DND-41 (cell line): ENCODE measurements around the gene LIN54.
A peak's percentile ranks its signal among the peaks of the same experiment; 100 is the strongest.

Experiments used
- ATAC-seq: fragments of 200-7000 bp; cut with Tn5 transposase; 3 replicates; pipeline ENCODE4 v1.9.1; 2021; ENCODE audit warnings: low read depth; ENCODE audit not compliant: insufficient read depth
- DNase-seq: peaks from one replicate; pipeline ENCODE4 v3.0.0-alpha.2; 2020
- H2AFZ ChIP-seq: 2 replicates; pipeline ENCODE4 v1.6.0; 2012; ENCODE audit warnings: low read depth, low read length
- H3K27ac ChIP-seq: 2 replicates; pipeline ENCODE4 v1.5.1; 2012; ENCODE audit warnings: low read length, inconsistent platforms
- H3K27me3 ChIP-seq: fragments of 200-600 bp; sonication (generic); 2 replicates; pipeline ENCODE4 v1.6.0; 2012; ENCODE audit warnings: low read length, mild to moderate bottlenecking, inconsistent platforms; ENCODE audit not compliant: insufficient read depth, poor library complexity
- H3K36me3 ChIP-seq: 2 replicates; pipeline ENCODE4 v1.5.1; 2012; ENCODE audit warnings: low read length, inconsistent platforms; ENCODE audit not compliant: insufficient read depth
- H3K4me1 ChIP-seq: 2 replicates; pipeline ENCODE4 v1.5.1; 2012; ENCODE audit warnings: mild to moderate bottlenecking, low read length; ENCODE audit not compliant: insufficient read depth
- H3K4me2 ChIP-seq: 2 replicates; pipeline ENCODE4 v1.6.0; 2012; ENCODE audit warnings: mild to moderate bottlenecking, moderate library complexity, low read length, inconsistent platforms; ENCODE audit not compliant: insufficient read depth
- H3K4me3 ChIP-seq, 2 experiments: fragments of 200-600 bp in 1 of 2; shearing (Covaris generic) in 1 of 2; 2 replicates each; pipeline ENCODE4 v1.5.1; 2012 to 2016; ENCODE audit warnings: inconsistent platforms in 2 of 2, low read length in 2 of 2, mild to moderate bottlenecking in 2 of 2, low read depth in 1 of 2, moderate library complexity in 1 of 2
- H3K79me2 ChIP-seq: 2 replicates; pipeline ENCODE4 v1.6.0; 2012; ENCODE audit warnings: low read length, inconsistent platforms; ENCODE audit not compliant: insufficient read depth
- H3K9ac ChIP-seq: 2 replicates; pipeline ENCODE4 v1.6.0; 2012; ENCODE audit warnings: low read depth, mild to moderate bottlenecking, inconsistent platforms, low read length, moderate library complexity
- H3K9me3 ChIP-seq: 2 replicates; pipeline ENCODE4 v1.5.1; 2012; ENCODE audit warnings: low read length, moderate library complexity, mild to moderate bottlenecking, inconsistent platforms; ENCODE audit not compliant: insufficient read depth, severe bottlenecking
- H4K20me1 ChIP-seq: 2 replicates; pipeline ENCODE4 v1.6.0; 2012; ENCODE audit warnings: low read length; ENCODE audit not compliant: insufficient read depth
- CTCF ChIP-seq: IDR thresholded peaks from 2 replicates; pipeline ENCODE4 v1.5.1; 2012; ENCODE audit warnings: borderline replicate concordance, low read length, moderate library complexity, mild to moderate bottlenecking; ENCODE audit not compliant: poor library complexity, severe bottlenecking; ENCODE audit errors: extremely low read depth
- EZH2 ChIP-seq: IDR thresholded peaks from 3 replicates; pipeline ENCODE4 v1.6.1; 2012; ENCODE audit warnings: borderline replicate concordance, low read depth, mild to moderate bottlenecking, moderate library complexity, low read length, inconsistent platforms; ENCODE audit not compliant: severe bottlenecking

Gene LIN54

DNA sequence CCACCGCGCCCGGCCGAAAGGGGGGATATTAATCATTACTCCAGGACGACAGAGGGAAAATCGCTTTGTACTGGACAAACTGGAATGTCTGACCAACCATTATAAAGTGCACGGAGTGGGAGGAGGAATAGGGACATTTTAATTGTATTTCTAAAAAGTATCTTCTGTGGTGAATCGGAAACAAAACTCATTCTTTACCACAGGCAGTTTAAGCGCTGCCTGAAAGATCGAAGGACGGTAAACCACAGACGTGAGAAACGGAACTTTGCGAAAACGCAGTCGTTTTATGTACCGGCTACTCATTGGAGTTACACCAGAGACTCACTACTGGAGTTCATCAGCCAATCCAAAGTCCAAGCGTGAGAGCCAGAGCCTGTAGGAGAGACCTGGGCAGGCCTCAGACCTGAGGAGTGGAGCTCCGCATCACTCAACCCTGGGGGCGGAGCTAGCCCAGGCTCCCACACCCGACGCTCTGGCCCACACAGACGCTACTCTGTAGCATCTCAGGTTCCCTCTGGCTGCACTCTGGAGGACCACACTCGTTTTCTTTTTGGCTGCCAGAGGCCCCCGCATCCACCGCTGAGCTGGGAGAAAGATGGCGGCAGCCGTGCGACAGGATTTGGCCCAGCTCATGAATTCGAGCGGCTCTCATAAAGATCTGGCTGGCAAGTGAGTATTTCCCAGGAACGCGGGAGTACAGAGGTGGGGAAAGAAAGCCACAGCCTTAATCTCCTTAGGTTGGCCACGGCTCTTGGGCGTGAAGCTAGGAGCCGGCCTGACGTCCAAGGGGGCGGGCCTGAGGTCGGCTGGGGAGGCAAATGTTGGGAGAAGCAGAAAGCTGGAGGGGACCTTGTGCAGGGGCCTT lies 24.2 kb upstream of the LIN54 start, which contains the start of gene COPS4:
Gene COPS4, plus strand, starts transcription at position 554 of the 865 bp plus-strand sequence. Its CDS starts 42 bp downstream, at position 596.
- DNase-seq (peak; percentile 98), ATAC-seq (peak; percentile 96)
- H3K27ac ChIP-seq: peak within 1 kb of the TSS; percentile 98
- no peaks in the 10 kb centered on the region for H3K9me3 ChIP-seq
- H3K4me2 ChIP-seq: peak within 1 kb of the TSS; percentile 98
- peaks cover 4% of the 10 kb centered on the region; the same call in 1 of the 2 replicates for H4K20me1 ChIP-seq
- TF ChIP-seq EZH2 (no peak), CTCF (peak; percentile 4)
- H3K9ac ChIP-seq: peak within 1 kb of the TSS; percentile 84
- H3K4me1 ChIP-seq: peaks cover 40% of the 10 kb centered on the region
- peaks cover 48% of the 10 kb centered on the region for H3K79me2 ChIP-seq
- peak within 1 kb of the TSS; percentile 98 for H2AFZ ChIP-seq
- H3K4me3 ChIP-seq: peak within 1 kb of the TSS; percentile 93 to 97
- no peaks in the 10 kb centered on the region for H3K36me3 ChIP-seq
- no peaks in the 10 kb centered on the region for H3K27me3 ChIP-seq

GRCh38 chr4:83029688-83030087 lies 19.1 kb upstream of the LIN54 start:
- TF ChIP-seq EZH2 (no peak), CTCF (no peak)
- Histone ChIP-seq H3K9me3 (no peaks in the 10 kb centered on the region), H3K4me3 (no peak overlapping the region), H3K27me3 (no peaks in the 10 kb centered on the region), H4K20me1 (no peaks in the 10 kb centered on the region), H3K4me1 (peaks cover 8% of the 10 kb centered on the region; the same call in 1 of the 2 replicates), H2AFZ (no peak overlapping the region), H3K9ac (no peak overlapping the region), H3K27ac (no peak overlapping the region), H3K79me2 (no peaks in the 10 kb centered on the region), H3K36me3 (no peaks in the 10 kb centered on the region), H3K4me2 (no peak overlapping the region)
- DNase-seq: no peak
- ATAC-seq: no peak

DNA sequence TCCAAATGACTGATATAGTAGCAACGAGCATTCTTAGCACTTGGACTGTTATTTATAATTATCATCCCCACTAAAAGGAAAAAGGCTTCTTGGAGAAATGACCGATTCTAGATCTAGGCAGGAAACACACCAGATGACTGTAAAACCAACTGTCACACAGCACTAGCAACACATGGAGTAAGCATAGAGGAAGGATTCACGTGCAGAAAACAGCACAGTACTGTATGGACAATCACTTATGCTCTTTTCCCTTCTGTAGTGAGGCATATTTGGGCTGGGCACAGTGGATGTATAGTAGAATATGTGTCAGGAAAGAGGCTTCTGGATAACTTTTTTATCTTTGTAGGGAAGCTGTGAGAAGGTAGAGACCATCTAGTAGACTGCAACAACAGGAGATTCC lies 18.4 kb upstream of the LIN54 start:
- Histone ChIP-seq H3K4me3 (no peak overlapping the region), H3K27me3 (no peaks in the 10 kb centered on the region), H3K4me2 (no peak overlapping the region), H4K20me1 (no peaks in the 10 kb centered on the region), H2AFZ (no peak overlapping the region), H3K79me2 (no peaks in the 10 kb centered on the region), H3K9me3 (no peaks in the 10 kb centered on the region), H3K27ac (no peak overlapping the region), H3K36me3 (no peaks in the 10 kb centered on the region), H3K9ac (no peak overlapping the region), H3K4me1 (peaks cover 7% of the 10 kb centered on the region; the same call in 1 of the 2 replicates)
- TF ChIP-seq CTCF (no peak), EZH2 (no peak)
- DNase-seq: no peak
- no peak for ATAC-seq
